Measurements from ENCODE around the gene ARRB1. TPM values are rescaled to one million over a fixed set of nuclear protein-coding genes. Genes with fewer than 3 reads are reported as not detected.

Gene ARRB1
- total RNA-seq, 4 donors from 2014 or later, result 34.7 to 75.0 (median 58.1) TPM

- DNase-seq (ENCODE audit: low spot score), result no peak
- ATAC-seq (ENCODE audit: low FRiP score), result no peak
- TF ChIP-seq CTCF (IDR thresholded peaks at IDR 0.05), result no peak
Measured at GRCh38 chr11:75233754-75234172, 117.7 kb downstream of the ARRB1 start.

- no peak for TF ChIP-seq CTCF (IDR thresholded peaks at IDR 0.05)
- DNase-seq (ENCODE audit: low spot score), result no peak
- ATAC-seq (ENCODE audit: low FRiP score), result no peak
Measured at GRCh38 chr11:75230621-75231020, 120.8 kb downstream of the ARRB1 start.

DNA sequence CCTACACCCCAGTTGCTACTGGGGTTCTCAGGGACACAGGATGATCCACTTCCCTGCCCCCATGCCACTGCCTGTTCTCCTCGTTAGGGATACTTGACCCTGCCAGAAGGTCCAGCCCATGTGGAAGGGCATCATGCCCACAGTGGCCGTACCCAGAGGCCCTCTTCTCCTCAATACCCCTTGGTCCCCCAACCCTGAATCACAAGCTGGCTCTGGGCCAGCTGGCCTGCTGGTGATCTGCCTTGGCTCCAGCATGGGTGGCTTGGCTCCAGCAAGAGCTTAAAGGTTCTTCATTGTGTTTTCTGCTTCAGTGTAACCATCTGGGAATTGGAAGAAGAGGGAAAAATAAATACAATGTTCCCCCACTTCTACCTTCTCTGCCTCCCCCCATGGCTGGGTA is 122.0 kb downstream of the ARRB1 start:
- ATAC-seq (ENCODE audit: low FRiP score) (no peak), DNase-seq (ENCODE audit: low spot score) (no peak)
- no peak for TF ChIP-seq CTCF (IDR thresholded peaks at IDR 0.05)

DNA sequence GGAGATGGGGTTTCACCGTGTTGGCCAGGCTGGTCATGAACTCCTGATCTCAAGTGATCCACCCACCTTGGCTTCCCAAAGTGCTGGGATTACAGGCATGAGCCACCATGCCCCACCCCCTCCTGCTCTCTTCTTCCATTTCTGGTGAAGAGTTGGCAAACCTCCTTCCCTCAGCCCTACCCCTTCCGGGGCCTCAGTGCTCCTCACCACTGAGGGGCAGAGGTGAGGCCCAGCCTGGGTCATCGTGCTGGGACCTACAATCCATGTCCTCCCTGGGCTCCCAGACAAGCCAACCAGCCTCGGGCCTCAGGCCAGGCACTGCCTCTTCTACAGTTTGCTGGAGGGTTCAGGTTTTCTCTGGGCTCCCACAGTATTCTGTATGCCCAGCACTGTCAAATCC is 125.7 kb downstream of the ARRB1 start:
- TF ChIP-seq CTCF (IDR thresholded peaks at IDR 0.05), result no peak
- DNase-seq (ENCODE audit: low spot score), result no peak
- ATAC-seq (ENCODE audit: low FRiP score), result peak; percentile 51

DNA sequence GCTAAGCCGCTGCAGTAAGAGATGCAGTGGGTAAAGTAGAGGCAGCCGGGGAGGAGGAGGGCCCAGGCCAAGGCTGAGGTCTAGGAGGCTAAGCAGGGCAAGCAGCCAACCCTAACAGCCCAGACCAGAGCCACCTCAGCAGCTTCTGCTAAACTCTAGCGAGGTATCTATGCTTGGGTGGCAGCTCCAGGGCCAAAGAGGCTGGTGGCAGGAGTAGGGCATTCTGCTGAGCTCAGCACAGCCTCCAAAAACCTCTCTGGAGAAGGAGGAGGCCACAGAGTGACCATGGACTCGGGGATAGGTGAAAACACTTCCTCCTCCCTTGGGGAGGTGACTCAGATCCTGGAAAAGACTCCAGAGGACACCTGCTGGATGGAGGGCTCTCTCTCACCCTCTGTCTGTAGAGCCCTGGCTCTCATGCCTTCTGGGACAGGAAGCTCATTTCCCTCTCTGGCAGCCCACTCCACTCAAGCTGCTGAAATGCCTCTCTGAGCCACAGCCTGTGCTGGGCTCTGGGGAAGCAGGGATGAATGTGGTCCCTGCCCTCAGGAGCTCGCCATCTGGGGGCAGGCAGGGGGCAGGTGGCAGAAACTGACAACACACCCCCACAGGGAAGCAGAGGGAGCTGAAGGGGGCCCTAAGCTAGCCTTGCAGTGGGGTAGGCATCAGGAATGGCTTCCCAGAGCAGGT is 127.4 kb downstream of the ARRB1 start:
- ATAC-seq (ENCODE audit: low FRiP score) (no peak), DNase-seq (ENCODE audit: low spot score) (no peak)
- TF ChIP-seq CTCF (IDR thresholded peaks at IDR 0.05), result no peak

- no peak for DNase-seq (ENCODE audit: low spot score)
- no peak for TF ChIP-seq CTCF (IDR thresholded peaks at IDR 0.05)
- no peak for ATAC-seq (ENCODE audit: low FRiP score)
Measured at GRCh38 chr11:75219869-75220268, 131.6 kb downstream of the ARRB1 start.

DNA sequence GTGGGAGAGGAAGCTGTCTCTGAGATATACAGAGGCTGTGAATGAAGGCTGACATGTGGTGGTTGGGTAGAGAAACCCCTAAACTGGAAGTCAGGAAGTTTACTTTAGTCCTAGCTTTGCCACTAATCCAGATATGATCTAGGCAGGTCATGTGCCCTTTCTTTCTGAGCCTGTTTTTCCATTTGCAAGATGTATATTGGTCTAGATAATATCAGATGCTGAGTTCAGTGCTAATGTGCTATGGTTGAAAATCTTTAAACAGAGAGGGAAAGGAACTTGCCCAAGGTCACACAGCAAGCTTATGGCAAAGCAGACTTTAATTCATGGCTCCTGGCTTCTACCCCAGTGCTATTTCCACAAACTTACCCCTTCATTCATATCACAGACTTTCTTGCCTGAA is 136.6 kb downstream of the ARRB1 start:
- no peak for DNase-seq (ENCODE audit: low spot score)
- ATAC-seq (ENCODE audit: low FRiP score), result no peak
- TF ChIP-seq CTCF (IDR thresholded peaks at IDR 0.05), result no peak

Measured in omental fat pad (tissue), 4 donors.